ENCODE data around the gene CENPU.

- no peak for TF ChIP-seq FOXA1 (IDR thresholded peaks at IDR 0.05)
- TF ChIP-seq TARDBP (IDR thresholded peaks at IDR 0.05), result no peak
- no peak for TF ChIP-seq SUZ12 (IDR thresholded peaks at IDR 0.05)
- TF ChIP-seq FOXM1 (IDR thresholded peaks at IDR 0.05; ENCODE audit: borderline replicate concordance), result no peak
Observed at GRCh38 chr4:184766446-184766845, 32.5 kb upstream of the CENPU start.
